Measurements from ENCODE around the gene KCNK7.
A peak's percentile ranks its signal among the peaks of the same experiment; 100 is the strongest.

The KCNK7 gene

DNA sequence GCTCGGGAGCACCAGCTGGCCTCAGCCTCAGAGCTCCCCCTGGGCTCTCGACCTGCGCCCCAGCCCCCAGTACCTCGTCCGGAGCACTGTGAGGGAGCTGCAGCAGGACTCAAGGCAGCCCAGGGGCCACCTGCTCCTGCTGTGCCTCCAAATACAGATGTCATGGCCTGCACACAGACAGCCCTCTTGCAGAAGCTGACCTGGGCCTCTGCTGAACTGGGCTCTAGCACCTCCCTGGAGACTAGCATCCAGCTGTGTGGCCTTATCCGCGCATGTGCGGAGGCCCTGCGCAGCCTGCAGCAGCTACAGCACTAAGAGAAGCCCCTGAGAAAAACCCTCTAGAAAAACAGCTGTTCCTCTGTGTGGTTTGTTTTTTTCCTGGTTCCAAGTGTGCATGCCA is 24.2 kb downstream of the KCNK7 start:
- no peak for DNase-seq

DNA sequence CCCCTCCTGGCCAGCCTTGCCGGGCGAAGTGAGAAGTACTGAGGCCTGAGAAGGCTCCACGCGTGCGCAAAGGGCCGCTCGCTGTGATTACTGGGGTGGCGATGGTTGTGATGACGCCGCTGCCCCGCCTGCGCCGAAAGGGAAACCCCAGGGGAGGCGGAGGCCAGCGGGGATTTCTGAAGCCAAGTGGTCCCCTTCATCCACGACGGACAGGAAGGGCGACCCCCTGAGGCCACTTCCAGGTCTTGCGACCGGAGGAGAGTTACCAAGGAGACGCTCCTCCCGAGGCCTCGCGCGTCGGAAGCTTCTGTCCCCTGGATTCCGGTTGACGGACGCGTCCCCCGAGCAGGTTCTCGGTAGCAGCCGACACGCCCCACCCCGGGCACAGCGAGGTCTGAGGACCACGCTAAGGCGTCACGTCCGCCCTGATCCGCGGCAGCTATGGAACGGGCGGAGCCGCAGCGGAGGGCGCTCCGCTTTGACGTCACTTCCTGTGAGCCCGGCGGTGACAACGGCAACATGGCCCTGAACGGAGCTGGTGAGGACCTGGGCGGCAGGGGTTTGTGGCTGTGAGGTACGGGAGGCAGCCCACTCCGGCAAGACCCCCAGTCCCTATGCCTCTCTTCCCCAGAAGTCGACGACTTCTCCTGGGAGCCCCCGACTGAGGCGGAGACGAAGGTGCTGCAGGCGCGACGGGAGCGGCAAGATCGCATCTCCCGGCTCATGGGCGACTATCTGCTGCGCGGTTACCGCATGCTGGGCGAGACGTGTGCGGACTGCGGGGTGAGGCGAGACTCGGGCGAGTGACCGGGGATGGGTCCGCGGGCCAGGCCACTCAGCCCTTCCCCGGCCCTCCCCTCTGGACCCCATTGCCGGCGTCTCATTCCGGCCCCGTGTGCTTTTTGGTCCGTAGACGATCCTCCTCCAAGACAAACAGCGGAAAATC is 25.4 kb downstream of the KCNK7 start, which contains the start of gene ZNRD2:
ZNRD2 (plus strand) TSS at position 505 of the 946 bp plus-strand sequence; CDS start at position 520, 15 bp downstream.
- DNase-seq, result peak; percentile 98

DNA sequence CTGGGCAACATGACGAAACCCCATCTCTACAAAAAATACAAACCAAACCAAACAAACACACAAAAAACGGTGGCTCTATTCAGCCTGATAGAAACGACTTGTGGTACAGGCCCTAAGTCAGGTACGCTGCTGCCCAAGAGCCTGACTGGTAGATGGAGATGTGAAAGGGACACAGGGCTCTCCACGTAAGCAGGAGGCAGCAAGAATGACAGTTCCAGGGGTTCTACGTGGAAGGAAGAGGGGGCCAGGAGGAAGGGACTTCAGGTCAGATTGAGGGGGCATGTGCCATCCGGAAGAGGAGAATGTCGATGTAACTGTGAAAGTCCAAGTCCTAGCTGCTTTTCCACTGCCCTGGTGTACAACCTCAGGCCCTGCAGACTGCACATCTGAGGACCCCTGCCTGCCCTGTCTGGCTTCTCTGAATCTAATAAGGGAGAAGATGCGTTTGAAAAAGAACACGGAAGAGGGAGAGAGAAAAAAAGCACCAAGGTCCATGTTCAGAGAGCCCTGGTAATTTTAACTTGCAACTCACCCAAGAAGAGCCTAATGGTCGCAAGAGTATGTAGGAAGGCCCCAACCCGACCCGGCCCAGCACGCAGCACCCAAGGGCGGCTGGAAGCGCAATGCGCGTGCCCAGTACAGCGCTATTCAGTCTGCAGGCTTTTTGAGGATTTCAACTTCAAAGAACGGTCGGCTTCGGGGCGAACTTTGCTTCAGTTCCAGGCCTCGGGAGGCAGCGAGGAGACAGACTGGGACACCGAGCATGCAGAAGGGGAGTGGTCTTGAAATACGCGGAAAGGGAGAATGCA is 26.2 kb downstream of the KCNK7 start:
- peak; percentile 32 for DNase-seq

GRCh38 chr11:65565624-65566453 is 29.8 kb downstream of the KCNK7 start:
- peak; percentile 84 for DNase-seq

- peak; percentile 61 for DNase-seq
Measured at GRCh38 chr11:65564879-65565559, 30.6 kb downstream of the KCNK7 start.

DNA sequence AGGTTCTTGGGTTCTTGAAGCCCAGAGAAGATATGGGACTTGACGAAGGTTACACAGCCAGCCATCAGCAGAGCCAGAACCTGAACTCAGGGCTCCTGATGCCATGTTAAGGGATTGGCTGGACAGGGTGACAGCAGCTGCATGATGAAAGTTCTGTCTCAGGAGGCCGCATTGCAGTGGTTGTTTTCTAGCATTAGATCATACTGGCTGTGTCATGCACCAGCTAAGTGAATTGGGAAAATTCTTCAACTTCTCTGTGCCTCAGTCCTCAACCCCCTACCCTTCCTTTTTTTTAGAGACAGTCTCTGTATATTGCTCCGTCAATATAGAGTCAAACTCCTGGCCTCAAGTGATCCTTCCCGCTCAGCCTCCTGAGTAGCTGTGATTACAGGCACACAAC is 32.0 kb downstream of the KCNK7 start:
- DNase-seq, result no peak

DNA sequence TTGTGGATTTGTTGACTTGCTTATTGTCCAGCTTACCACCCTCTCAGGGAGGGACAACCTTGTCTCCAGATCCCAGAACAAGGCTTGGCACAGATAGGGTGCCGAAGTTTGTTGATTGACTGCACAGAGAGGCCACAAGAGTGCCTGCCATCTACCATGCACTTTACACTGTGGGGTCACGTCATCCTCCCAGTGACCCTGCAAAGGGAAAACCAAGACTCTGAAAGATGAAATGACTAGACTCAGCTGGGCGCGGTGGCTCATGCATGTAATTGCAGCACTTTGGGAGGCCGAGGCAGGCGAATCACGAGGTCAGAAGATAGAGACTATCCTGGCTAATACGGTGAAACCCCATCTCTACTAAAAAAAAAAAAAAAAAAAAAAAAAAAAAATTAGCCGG is 32.8 kb downstream of the KCNK7 start:
- no peak for DNase-seq

GRCh38 chr11:65562020-65562419 is 33.6 kb downstream of the KCNK7 start:
- no peak for DNase-seq

DNA sequence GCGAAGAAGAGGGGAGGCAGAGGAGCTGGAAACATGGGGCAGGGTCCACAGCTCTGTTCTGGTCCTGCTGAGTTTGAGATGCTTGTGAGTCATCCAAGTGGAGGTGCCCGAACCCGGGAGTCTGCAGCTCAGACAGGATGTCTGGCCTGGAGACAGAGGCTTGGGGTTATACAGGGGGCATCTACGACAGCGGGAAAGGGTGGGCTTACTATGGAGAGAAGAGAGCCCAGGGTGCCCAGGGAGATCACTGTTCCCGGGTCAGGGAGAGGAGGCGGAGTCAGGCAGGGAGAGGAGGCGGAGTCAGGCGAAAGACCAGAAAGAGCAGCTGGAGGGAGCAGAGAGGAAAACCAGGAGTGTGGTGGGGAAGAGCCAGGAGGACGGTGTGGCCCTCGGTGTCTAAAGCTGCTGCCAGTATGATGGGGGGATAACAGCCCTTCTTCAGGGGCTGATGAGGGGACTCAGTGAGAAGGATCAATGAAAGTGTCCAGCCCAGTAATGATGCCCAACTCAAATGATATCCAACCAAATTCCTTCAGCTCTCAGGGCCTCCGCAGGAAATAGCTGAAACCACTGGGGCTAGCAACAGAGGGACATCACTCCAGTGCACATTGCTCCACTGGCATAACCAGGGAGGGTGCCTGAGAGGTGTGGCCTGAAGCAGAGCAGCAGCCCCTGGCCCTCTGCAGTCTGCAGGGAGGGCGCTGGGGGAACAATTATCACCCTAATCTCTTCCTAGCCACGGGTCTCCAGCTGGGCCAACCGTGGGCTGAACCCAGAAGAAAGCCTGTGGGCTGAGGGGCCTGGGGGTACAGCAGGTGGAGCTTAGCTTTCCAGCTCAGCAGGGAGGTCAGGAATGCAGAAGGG is 34.8 kb downstream of the KCNK7 start:
- no peak for DNase-seq

GRCh38 chr11:65559951-65560537 is 35.6 kb downstream of the KCNK7 start:
- DNase-seq, result no peak

GRCh38 chr11:65559535-65559934 is 36.1 kb downstream of the KCNK7 start:
- DNase-seq, result no peak

DNA sequence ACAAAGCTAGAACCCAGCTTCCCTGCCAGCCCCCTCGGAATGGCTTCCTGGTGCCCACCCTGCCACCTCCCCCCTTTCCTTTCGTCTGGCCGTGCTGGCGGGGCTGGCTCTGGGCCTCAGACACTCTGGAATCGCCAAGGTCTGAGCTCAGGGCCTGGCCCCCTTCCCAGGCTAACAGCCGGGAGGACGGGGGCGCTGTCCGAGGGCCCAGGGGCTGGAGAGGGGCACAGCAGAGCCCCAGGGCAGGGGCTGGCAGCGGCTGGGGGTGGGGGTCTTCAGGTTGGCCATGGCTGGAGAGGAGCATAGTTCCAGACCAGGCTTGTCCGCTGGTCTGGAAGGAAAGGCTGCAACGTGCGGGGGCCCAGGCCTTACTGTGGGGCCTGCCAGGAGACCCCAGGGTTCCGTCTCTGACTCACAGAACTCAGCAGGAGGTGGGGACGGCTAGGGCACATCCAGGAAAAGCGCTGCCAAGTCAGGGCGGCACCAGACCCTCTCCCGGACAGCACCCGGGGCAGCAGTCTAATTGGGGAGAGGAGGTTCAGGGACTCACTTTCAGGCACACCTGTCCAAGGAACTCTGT is 36.6 kb downstream of the KCNK7 start:
- no peak for DNase-seq

- DNase-seq, result peak; percentile 60
Measured at GRCh38 chr11:65558002-65558929, 37.3 kb downstream of the KCNK7 start, which contains the start of gene LTBP3. Gene LTBP3, minus strand, starts transcription at chr11:65558359. Its CDS starts 400 bp downstream, at chr11:65557959.

- no peak for DNase-seq
Measured at GRCh38 chr11:65557280-65558001, 38.2 kb downstream of the KCNK7 start.

- DNase-seq, result no peak
Measured at GRCh38 chr11:65556470-65557279, 38.9 kb downstream of the KCNK7 start.

- DNase-seq, result no peak
Measured at GRCh38 chr11:65555693-65556231, 39.8 kb downstream of the KCNK7 start.

GRCh38 chr11:65554842-65555430 is 40.7 kb downstream of the KCNK7 start:
- no peak for DNase-seq

All from CD4-positive, alpha-beta T cell treated with Interleukin-17A for 1 hour (primary cell).